ENCODE data around the gene KCNJ14.

The KCNJ14 gene

GRCh38 chr19:48489608-48490216, 34.3 kb downstream of the KCNJ14 start:
- peak; percentile 57 to 71 (median 66) for DNase-seq

- DNase-seq: peak; percentile 36 to 59 (median 43)
These were observed 35.8 kb downstream of the KCNJ14 start for GRCh38 chr19:48490981-48491792.

- no peak for DNase-seq
These were observed 36.4 kb downstream of the KCNJ14 start for GRCh38 chr19:48491793-48492123.

- peak; percentile 65 to 77 (median 74) for DNase-seq
These were observed 37.7 kb downstream of the KCNJ14 start for GRCh38 chr19:48492925-48493717.

- no peak for DNase-seq
These were observed 38.5 kb downstream of the KCNJ14 start for GRCh38 chr19:48493718-48494401.

GRCh38 chr19:48495396-48495795, 40.0 kb downstream of the KCNJ14 start:
- DNase-seq: no peak

- no peak for DNase-seq
These were observed 41.8 kb downstream of the KCNJ14 start for GRCh38 chr19:48496959-48497727.

- DNase-seq: no peak
These were observed 42.6 kb downstream of the KCNJ14 start for GRCh38 chr19:48497728-48498594.

- DNase-seq: no peak
These were observed 43.4 kb downstream of the KCNJ14 start for GRCh38 chr19:48498595-48499311.

GRCh38 chr19:48499316-48500090, 44.1 kb downstream of the KCNJ14 start:
- no peak for DNase-seq

GRCh38 chr19:48500830-48501493, 45.6 kb downstream of the KCNJ14 start:
- no peak for DNase-seq

- DNase-seq: peak in 1 of 4 experiments; percentile 58
These were observed 46.3 kb downstream of the KCNJ14 start for GRCh38 chr19:48501494-48502349.

GRCh38 chr19:48502350-48503018, 47.1 kb downstream of the KCNJ14 start:
- DNase-seq: peak in 2 of 4 experiments; percentile 29 to 40

GRCh38 chr19:48506138-48506733, 50.9 kb downstream of the KCNJ14 start:
- DNase-seq: no peak

GRCh38 chr19:48507911-48508439, 52.6 kb downstream of the KCNJ14 start:
- DNase-seq: no peak

GRCh38 chr19:48508729-48509411, 53.5 kb downstream of the KCNJ14 start:
- DNase-seq: no peak

All from activated CD4-positive, CD25-positive, alpha-beta regulatory T cell (primary cell).